Lower leg skin (tissue), 3 donors: Measurements from ENCODE around the gene NLRP1.

Source experiments
- CTCF ChIP-seq, 3 donors: fragments of 450-650 bp; IDR thresholded peaks; one replicate each; pipeline ENCODE4 v1.5.1; 2016; ENCODE audit warnings: antibody characterized with exemption in 3 of 3, mild to moderate bottlenecking in 3 of 3, moderate library complexity in 2 of 3
- POLR2A ChIP-seq, 2 donors: fragments of 450-650 bp; IDR thresholded peaks; one replicate each; pipeline ENCODE4 v1.6.1; 2016 to 2017; ENCODE audit warnings: antibody characterized with exemption in 2 of 2, mild to moderate bottlenecking in 1 of 2, moderate library complexity in 1 of 2

GRCh38 chr17:5553479-5553878 is 30.8 kb downstream of the NLRP1 start:
- TF ChIP-seq CTCF (IDR thresholded peaks at IDR 0.05) (no peak), POLR2A (IDR thresholded peaks at IDR 0.05) (no peak)
